Epidermal melanocyte (primary cell): ENCODE data around the gene CUL9.

Source experiments
- DNase-seq: peaks from one replicate; pipeline ENCODE4 v3.0.0; 2011; ENCODE audit warnings: low spot score; ENCODE audit not compliant: insufficient read length

Gene CUL9

DNA sequence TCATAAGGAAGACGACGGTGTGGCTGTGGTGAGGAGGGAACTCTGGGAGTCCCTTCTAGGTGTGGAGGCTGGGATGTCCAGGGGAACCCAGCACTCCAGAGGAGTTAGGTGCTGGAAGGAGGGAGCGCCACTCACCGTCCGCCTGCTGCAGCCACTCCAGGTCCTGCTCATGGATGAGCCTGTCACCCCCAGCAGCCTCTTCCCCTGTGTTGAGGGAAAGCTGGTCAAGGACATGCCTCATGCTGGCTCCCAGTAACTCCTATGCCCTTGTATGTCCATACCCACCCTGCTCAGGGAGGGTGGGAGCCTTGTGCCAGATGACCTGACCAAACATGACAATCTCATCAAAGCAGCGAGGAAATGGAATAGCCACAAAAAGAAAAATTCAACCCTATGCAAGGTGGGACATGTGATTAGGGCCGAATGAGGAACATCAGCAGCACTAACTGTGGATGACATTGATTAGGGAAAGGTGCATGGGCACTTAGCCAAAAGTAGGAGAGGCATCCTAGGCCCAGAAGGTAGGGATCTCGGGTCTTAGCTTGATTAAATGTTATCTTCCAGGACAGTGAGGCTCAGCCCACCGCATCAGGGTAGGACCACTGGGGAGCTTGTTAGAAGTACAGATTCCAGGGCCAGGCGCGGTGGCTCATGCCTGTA is 44.3 kb downstream of the CUL9 start:
- DNase-seq: no peak

- peak; percentile 61 for DNase-seq
These were observed 47.2 kb downstream of the CUL9 start, which contains the start of gene DNPH1 for GRCh38 chr6:43228951-43229802. TSS of gene DNPH1 (minus strand) at chr6:43229481. CDS start at chr6:43229456, 25 bp downstream.

- no peak for DNase-seq
These were observed 48.0 kb downstream of the CUL9 start for GRCh38 chr6:43229803-43230620.

GRCh38 chr6:43231053-43231452 is 49.1 kb downstream of the CUL9 start:
- DNase-seq: no peak

DNA sequence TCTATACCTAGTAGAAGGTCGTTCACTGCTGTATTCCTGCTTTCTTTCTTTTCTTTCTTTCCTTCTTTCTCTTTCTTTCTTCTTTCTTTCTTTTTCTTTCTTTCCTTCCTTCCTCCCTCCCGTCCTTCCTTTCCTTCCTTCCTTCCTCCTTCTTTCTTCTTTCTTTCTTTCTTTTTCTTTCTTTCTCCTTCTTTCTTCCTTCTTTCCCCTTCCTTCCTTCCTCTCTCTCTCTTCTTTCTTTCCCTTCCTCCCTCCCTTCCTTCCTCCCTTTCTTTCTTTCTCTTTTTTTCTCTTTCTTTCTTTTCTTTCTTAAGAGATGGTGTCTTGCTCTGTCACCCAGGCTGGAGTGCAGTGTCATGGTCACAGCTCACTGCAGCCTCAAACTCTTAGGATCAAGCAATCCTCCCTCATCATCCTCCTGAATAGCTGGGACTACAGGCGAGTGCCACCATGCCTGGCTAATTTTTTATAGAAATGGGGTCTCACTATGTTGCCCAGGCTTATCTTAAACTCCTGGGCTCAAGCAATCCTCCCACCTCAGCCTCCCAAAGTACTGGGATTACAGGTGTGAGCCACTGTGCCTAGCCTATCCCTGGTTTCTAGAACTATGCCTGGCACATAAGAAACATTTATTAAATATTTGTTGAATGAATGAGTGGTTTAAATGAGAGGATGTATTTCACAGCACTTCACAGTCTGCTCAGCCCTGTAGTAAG is 49.9 kb downstream of the CUL9 start:
- no peak for DNase-seq

DNA sequence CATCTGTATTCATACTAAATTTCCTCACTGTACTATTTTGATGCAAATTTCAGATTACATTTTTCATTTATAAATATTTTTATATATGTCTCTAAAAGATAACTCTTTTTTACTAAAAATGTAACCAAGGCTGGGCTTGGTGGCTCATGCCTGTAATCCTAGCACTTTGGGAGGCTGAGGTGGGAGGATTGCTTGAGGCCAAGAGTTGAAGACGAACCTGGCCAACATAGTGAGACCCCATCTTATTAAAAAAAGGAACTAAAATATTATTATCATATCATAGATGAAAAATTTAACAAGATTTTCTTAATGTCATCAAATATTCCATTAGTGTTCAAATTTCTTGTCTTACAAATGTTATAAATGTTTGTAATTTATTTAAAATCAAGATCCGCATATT is 53.8 kb downstream of the CUL9 start:
- no peak for DNase-seq

- DNase-seq: no peak
These were observed 57.1 kb downstream of the CUL9 start for GRCh38 chr6:43239054-43239453.

DNA sequence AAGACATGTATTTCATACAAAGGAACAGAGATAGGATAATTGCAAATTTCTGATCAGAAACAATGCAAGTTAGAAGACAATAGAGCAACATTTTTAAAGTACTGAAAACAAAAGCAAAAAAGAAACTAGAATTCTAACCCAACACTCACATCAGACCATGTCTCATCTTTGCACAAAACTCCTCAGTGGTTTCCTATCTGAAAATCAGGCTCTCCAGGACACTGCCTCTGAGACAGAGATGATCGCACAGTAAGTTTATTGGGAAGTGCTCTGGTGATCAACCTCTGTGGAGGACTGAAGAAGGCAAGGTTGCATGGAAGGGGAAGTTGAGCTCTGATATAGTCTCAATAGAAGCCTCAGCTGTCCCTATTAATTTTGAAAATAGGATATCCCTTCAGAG is 59.0 kb downstream of the CUL9 start:
- DNase-seq: no peak

DNA sequence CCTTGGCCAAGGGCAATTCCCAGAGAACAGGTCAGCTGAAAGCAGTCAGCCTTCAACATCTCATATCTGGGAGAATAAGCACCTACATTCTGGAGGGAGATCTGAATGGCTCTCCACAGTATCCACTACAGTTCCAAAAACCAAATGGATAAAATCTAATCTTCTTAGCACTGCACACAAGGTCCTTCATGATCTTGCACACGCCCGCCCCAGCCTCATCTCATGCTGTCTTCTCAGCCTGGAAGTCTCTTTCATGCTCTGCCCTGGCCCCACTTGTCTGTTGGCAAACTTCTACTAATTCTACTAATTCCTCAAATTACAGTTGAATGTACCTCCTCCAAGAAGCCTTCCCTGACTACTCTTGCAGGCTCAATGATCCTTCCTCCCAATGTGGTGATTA is 59.5 kb downstream of the CUL9 start:
- DNase-seq: no peak

- no peak for DNase-seq
These were observed 61.1 kb downstream of the CUL9 start, which contains the start of gene TTBK1 for GRCh38 chr6:43242908-43243663. TSS of gene TTBK1 (plus strand) at chr6:43243481. CDS start at chr6:43246661, 3,180 bp downstream.

GRCh38 chr6:43243664-43244321 is 61.8 kb downstream of the CUL9 start:
- no peak for DNase-seq

DNA sequence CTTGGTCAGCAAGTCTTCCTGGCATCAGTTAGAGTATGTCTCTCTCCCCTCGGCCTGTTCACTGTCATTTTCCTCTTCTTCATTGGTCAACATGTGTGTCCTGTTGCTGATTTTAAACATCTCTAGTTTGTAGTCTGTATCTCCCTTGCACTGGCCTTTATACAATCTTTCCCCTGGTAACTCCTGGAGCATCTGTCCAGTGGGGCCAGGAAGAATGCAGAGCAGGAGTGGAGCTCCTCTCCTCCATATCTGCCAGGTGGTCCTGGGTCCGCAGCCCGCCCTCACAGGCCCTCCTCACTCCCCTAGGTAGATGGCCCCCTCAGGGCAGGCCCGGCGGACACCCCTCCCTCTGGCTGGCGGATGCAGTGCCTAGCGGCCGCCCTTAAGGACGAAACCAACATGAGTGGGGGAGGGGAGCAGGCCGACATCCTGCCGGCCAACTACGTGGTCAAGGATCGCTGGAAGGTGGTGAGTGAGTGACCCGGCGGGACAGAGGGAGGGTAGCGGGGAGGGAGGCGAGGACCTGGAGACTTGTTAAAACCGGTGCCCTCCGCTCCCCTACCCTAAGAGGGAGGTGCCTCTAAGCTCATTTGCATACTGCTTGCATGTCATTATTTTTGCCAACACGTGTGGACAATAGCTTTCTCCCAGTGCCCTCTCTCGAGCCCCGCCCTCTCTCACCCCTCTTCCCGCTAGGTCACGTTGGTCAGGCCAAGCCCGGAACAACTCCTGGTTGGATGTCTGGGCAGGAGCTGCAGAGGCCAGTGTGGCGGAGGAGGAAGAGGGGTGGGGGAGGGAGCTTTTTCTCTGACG is 64.5 kb downstream of the CUL9 start:
- DNase-seq: no peak

- peak; percentile 94 for DNase-seq
These were observed 65.4 kb downstream of the CUL9 start for GRCh38 chr6:43247114-43247999.

DNA sequence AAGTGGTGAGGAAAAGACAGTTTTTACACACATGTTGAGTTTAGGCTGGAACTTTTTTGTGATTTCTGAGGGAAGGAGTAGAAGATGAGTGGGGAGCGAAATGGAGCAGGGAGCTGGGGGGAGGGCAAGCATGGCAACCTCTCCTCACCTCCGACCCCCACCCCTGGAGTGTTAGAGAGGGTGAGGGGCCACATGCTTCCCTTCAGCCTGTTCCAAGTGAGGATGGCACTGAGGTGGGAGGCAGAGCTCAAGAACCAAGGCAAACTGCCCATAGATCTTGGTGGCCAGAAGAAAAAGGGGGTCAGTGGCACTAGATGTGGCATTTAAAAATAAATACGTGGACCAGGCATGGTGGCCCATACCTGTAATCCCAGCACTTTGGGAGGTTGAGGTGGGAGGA is 66.1 kb downstream of the CUL9 start:
- no peak for DNase-seq

- no peak for DNase-seq
These were observed 66.8 kb downstream of the CUL9 start for GRCh38 chr6:43248791-43249190.

DNA sequence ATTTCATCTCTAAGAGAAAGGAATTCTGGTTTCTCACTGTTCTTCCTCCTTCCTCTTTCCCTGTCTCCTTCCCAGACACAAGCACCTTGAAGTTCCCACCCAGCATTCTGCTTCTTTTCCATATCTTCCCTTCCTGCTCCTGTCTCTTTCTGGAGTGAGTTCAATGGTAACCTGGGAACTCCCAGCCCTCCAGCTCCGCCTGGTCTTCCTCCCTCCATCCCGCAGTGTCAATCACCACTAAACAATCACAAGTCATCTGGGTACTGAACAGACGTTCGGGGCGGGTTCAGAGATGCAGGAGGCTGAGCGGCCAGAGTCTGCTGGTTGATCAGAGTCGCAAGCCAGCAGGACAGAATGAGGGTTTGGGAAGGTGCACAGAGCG is 69.0 kb downstream of the CUL9 start:
- no peak for DNase-seq

GRCh38 chr6:43253401-43253800 is 71.4 kb downstream of the CUL9 start:
- no peak for DNase-seq
